Measurements from ENCODE around the gene TRIM2.

DNA sequence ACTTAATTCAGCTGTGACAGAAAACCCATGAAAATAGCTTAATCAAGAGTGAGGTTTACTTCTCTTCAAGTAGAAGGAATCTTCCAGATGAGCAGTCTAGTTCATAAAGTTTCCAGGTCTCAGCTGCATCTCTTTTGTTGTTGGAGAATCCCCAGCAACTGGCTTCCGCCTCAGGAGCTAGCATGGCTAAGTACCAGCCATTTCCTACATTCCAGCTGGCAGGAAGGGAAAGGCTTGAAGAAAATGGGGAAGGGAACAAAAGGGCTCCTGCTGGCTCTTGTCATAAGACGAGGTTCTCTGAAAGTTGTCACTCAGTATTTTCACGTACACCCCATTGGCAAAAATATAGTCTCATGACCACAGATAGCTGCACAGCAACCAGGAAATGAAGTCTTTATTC is 27.3 kb upstream of the TRIM2 start:
- no peak for TF ChIP-seq EZH2phosphoT487 (IDR thresholded peaks at IDR 0.05; ENCODE audit: borderline replicate concordance, low read length)
- no peak for TF ChIP-seq CTCF (IDR thresholded peaks at IDR 0.05; ENCODE audit: low read depth, low read length, poor library complexity, severe bottlenecking)

Measured in DOHH2 (cell line).